Spleen (tissue), 11 donors: ENCODE measurements around the gene PIK3C2G. TPM values are rescaled to one million over a fixed set of nuclear protein-coding genes. Genes with fewer than 3 reads are reported as not detected.

Experiments used
- DNase-seq: peaks from one replicate; pipeline ENCODE4 v3.0.0-alpha.2; 2020
- H3K27ac ChIP-seq, 8 donors: fragments of 200-600 bp; sonication (generic) in 7 of 8; 1 replicate in 4 of 8; 2 replicates in 4 of 8; pipeline versions ENCODE4 v1.5.0 to v1.8.0; 2016 to 2021; ENCODE audit warnings: inconsistent platforms in 4 of 8, mild to moderate bottlenecking in 4 of 8, moderate library complexity in 1 of 8
- H3K27me3 ChIP-seq, 7 donors: fragments of 200-600 bp; sonication (generic) in 6 of 7; replicated peaks in 1 of 7; 1 replicate in 4 of 7; 2 replicates in 3 of 7; pipeline versions ENCODE4 v1.5.0 to v1.8.0; 2016 to 2021; ENCODE audit warnings: inconsistent platforms in 3 of 7, mild to moderate bottlenecking in 1 of 7
- H3K36me3 ChIP-seq, 6 donors: fragments of 200-600 bp; sonication (generic) in 5 of 6; 1 replicate in 4 of 6; 2 replicates in 2 of 6; pipeline versions ENCODE4 v1.5.0 to v1.8.0; 2016 to 2021; ENCODE audit warnings: inconsistent platforms in 2 of 6
- H3K4me1 ChIP-seq, 6 donors: fragments of 200-600 bp; sonication (generic) in 5 of 6; 1 replicate in 3 of 6; 2 replicates in 3 of 6; pipeline versions ENCODE4 v1.5.0 to v1.8.0; 2016 to 2021; ENCODE audit warnings: inconsistent platforms in 3 of 6
- H3K4me3 ChIP-seq, 8 donors: fragments of 200-600 bp; sonication (generic) in 7 of 8; 1 replicate in 4 of 8; 2 replicates in 4 of 8; pipeline versions ENCODE4 v1.5.0 to v1.8.0; 2016 to 2021; ENCODE audit warnings: inconsistent platforms in 4 of 8, mild to moderate bottlenecking in 4 of 8, moderate library complexity in 2 of 8
- H3K9me3 ChIP-seq, 8 donors: fragments of 200-600 bp; sonication (generic) in 7 of 8; 1 replicate in 4 of 8; 2 replicates in 4 of 8; pipeline versions ENCODE4 v1.5.0 to v1.8.0; 2016 to 2021; ENCODE audit warnings: inconsistent platforms in 4 of 8
- CTCF ChIP-seq, 11 experiments: fragments of 200-600 bp in 7 of 11; fragments of 450-650 bp in 4 of 11; sonication (generic) in 4 of 11; IDR thresholded peaks in 8 of 11; conservative IDR thresholded peaks in 3 of 11; 1 replicate in 7 of 11; 2 replicates in 4 of 11; pipeline versions ENCODE4 v1.4.0 to v1.8.0; 2016 to 2021; ENCODE audit warnings: antibody characterized with exemption in 11 of 11, inconsistent platforms in 4 of 11, mild to moderate bottlenecking in 1 of 11
- POLR2A ChIP-seq, 3 donors: fragments of 450-650 bp; IDR thresholded peaks; one replicate each; pipeline ENCODE4 v1.5.1; 2017; ENCODE audit warnings: antibody characterized with exemption in 3 of 3, mild to moderate bottlenecking in 1 of 3
- POLR2AphosphoS5 ChIP-seq, 3 donors: sonication (generic); formaldehyde crosslinking; IDR thresholded peaks; one replicate each; pipeline ENCODE4 v1.5.1; 2017; ENCODE audit warnings: antibody characterized with exemption in 3 of 3
- WGBS, 5 donors: extraction: QIAGEN DNeasy Blood & Tissue Kit in 3 of 5; methylation state at CpG; one replicate each; pipeline versions ENCODE4 v1.1.5 to v1.1.7; 2013 to 2018; 5-methylcytosine and 5-hydroxymethylcytosine counted together
- intact Hi-C: fragments of 100-400 bp; cut with DNase I; formaldehyde crosslinking; loops from one replicate; pipeline ENCODE4 v1.15.0; 2023; ENCODE audit warnings: low total_unique reads
- polyA plus RNA-seq, 3 donors: library from polyadenylated mRNA; stranded (reverse); fragments of 200-250 nt; gene quantifications; one replicate each; pipeline ENCODE4 v1.2.1, GENCODE V29; 2013
- total RNA-seq, 7 donors: library from RNA; depleted of rRNA in 3 of 7; stranded (reverse); fragments of >200 nt in 3 of 7; fragmentation: NEBNext Ultra II Directional in 4 of 7; extraction: Animal tissue kit (Norgen Biotek cat#: 25700) in 4 of 7; gene quantifications; one replicate each; pipeline versions ENCODE4 v1.1.0 to v1.2.1, GENCODE V29; 2016 to 2021
- donor health status: healthy with polysubstance abuse.
- donor health status: DM: no; HTN: no; CAD: no; lungs with moderate emphysema.
- donor health status: DM: no; HTN: no; CAD: no.
- donor health status: Bipolar disorder and iron deficiency.
- donor health status: healthy.
- donor health status: DM: no; HTN: no; CAD: no.
- donor health status: DM: yes; HTN: yes; CAD: no.

Gene PIK3C2G
- total and polyA plus RNA-seq, 10 donors, result not detected

- 75 to 84% (median 78%) methylated on average over 2 of the region's 2 CpGs for WGBS, 5 donors
- Histone ChIP-seq H3K4me1 (no peaks in the 10 kb centered on the region), H3K9me3 (no peaks in the 10 kb centered on the region), H3K4me3 (no peak overlapping the region), H3K27me3 (no peaks in the 10 kb centered on the region), H3K27ac (no peak overlapping the region), H3K36me3 (no peaks in the 10 kb centered on the region)
- intact Hi-C loops, result no loop called here
- no peak for DNase-seq
- no peak for TF ChIP-seq POLR2AphosphoS5 (IDR thresholded peaks at IDR 0.05)
- TF ChIP-seq CTCF (IDR thresholded peaks at IDR 0.05 in 8 of 11, conservative IDR thresholded peaks at IDR 0.05 in 3 of 11), result no peak
- TF ChIP-seq POLR2A (IDR thresholded peaks at IDR 0.05), result no peak
These were observed 59.7 kb downstream of the PIK3C2G start for GRCh38 chr12:18320976-18321375.

GRCh38 chr12:18323159-18323558 lies 61.8 kb downstream of the PIK3C2G start:
- DNase-seq, result no peak
- Histone ChIP-seq H3K27me3 (no peaks in the 10 kb centered on the region), H3K4me3 (no peak overlapping the region), H3K36me3 (no peaks in the 10 kb centered on the region), H3K27ac (no peak overlapping the region), H3K9me3 (no peaks in the 10 kb centered on the region), H3K4me1 (no peaks in the 10 kb centered on the region)
- TF ChIP-seq CTCF (IDR thresholded peaks at IDR 0.05 in 8 of 11, conservative IDR thresholded peaks at IDR 0.05 in 3 of 11) (no peak), POLR2AphosphoS5 (IDR thresholded peaks at IDR 0.05) (no peak), POLR2A (IDR thresholded peaks at IDR 0.05) (no peak)
- intact Hi-C loops, result no loop called here

- intact Hi-C loops, result no loop called here
- Histone ChIP-seq H3K4me3 (no peak overlapping the region), H3K27me3 (no peaks in the 10 kb centered on the region), H3K36me3 (no peaks in the 10 kb centered on the region), H3K27ac (no peak overlapping the region), H3K4me1 (no peaks in the 10 kb centered on the region), H3K9me3 (no peaks in the 10 kb centered on the region)
- no peak for DNase-seq
- TF ChIP-seq CTCF (IDR thresholded peaks at IDR 0.05 in 8 of 11, conservative IDR thresholded peaks at IDR 0.05 in 3 of 11) (no peak), POLR2AphosphoS5 (IDR thresholded peaks at IDR 0.05) (no peak), POLR2A (IDR thresholded peaks at IDR 0.05) (no peak)
- 67 to 92% (median 83%) methylated on average over 2 of the region's 2 CpGs for WGBS, 5 donors
These were observed 65.7 kb downstream of the PIK3C2G start for GRCh38 chr12:18327036-18327435.

- Histone ChIP-seq H3K4me3 (no peak overlapping the region), H3K9me3 (no peaks in the 10 kb centered on the region), H3K36me3 (no peaks in the 10 kb centered on the region), H3K27me3 (no peaks in the 10 kb centered on the region), H3K4me1 (no peaks in the 10 kb centered on the region), H3K27ac (no peak overlapping the region)
- intact Hi-C loops, result no loop called here
- WGBS, 5 donors, result 85 to 93% (median 91%) methylated on average over 4 of the region's 4 CpGs
- no peak for TF ChIP-seq POLR2A (IDR thresholded peaks at IDR 0.05)
- TF ChIP-seq CTCF (IDR thresholded peaks at IDR 0.05 in 8 of 11, conservative IDR thresholded peaks at IDR 0.05 in 3 of 11), result no peak
- TF ChIP-seq POLR2AphosphoS5 (IDR thresholded peaks at IDR 0.05), result no peak
- no peak for DNase-seq
These were observed 70.9 kb downstream of the PIK3C2G start for GRCh38 chr12:18332173-18332572.
